ENCODE measurements around the gene RBM20. TPM values are rescaled to one million over a fixed set of nuclear protein-coding genes. Genes with fewer than 3 reads are reported as not detected.
A peak's percentile ranks its signal among the peaks of the same experiment; 100 is the strongest.
"Not testable (repeated sequence)": the region's sequence is repeated elsewhere in the genome, so short reads cannot be mapped to it uniquely, and the experiment has no call there.

Gene RBM20
- under 1 TPM in 1 of 2 experiments, not detected in 1; 0.03 TPM for total RNA-seq

DNA sequence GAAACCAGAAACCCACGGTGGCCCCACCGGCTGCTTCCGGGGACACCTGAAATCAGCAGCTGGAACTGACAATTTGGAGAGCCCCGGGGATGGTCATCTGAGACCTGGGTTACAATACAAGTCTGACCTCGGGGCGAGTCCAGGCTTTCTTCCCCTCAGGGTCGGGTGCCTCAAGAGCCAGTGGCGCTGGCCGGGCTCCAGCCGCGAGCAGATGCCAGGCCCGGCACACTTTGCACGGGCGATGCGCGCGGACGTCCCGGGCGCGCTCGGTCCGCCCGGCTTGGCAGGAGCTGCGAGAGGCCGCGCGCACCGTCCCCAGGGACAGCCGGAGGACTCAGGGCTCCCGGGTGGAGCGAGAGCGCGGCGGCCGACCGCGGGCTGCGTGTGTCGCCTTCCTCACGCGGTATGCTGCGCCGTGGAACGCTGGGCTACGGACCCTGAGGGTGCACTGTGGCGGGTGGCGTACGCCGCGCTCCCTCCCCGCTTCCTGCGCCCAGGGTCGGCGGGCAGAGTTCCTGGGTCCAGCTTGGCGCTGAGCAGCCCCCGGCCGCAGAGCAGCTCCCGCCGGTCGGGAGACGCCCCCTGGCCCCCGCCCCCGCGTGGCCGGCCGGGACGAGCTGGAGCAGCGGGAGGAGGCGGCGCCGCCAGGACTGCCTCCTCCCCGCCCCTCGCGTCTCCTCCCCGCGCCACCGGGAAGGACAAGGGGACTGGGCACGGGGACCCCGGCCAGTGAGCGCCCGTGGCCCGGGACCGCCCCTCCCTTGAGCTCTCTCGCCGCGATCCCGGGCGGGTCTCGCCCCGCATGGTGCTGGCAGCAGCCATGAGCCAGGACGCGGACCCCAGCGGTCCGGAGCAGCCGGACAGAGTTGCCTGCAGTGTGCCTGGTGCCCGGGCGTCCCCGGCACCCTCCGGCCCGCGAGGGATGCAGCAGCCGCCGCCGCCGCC is at the start of gene RBM20:
Gene RBM20 (plus strand): TSS at position 684 of the 945 bp plus-strand sequence. CDS start 119 bp downstream, at position 803.
- peak within 1 kb of the TSS; percentile 66 for H3K4me3 Mint-ChIP-seq
- DNase-seq (peak; percentile 32), ATAC-seq (peak; percentile 73)
- peaks cover 33% of the 10 kb centered on the region for H3K4me1 Mint-ChIP-seq (ENCODE audit: low read depth)
- no peaks in the 10 kb centered on the region for H3K36me3 Mint-ChIP-seq (ENCODE audit: low read depth)
- peaks cover 56% of the 10 kb centered on the region for H3K27me3 Mint-ChIP-seq (ENCODE audit: low read depth)
- ChIA-PET POLR2A (no interaction called here), CTCF (interaction anchor here (1.0 to 4.1 kb wide), 2 partner anchors 29 to 37 kb away, joined by 3 to 23 read pairs; no protein-coding TSS in a partner anchor)
- no peak within 1 kb of the TSS for H3K27ac Mint-ChIP-seq
- H3K9me3 Mint-ChIP-seq (ENCODE audit: insufficient read depth): no peaks in the 10 kb centered on the region

GRCh38 chr10:110597476-110597875 is 46.7 kb upstream of the RBM20 start:
- CTCF ChIA-PET: interaction anchor here (2.3 to 8.4 kb wide), 2 partner anchors 13 to 292 kb away, joined by 12 to 64 read pairs; partner anchors contain the start of gene SMNDC1
- no peak for ATAC-seq
- no peak for DNase-seq
- Mint-ChIP-seq H3K36me3 (ENCODE audit: low read depth) (peaks cover 54% of the 10 kb centered on the region), H3K27me3 (ENCODE audit: low read depth) (no peaks in the 10 kb centered on the region), H3K9me3 (ENCODE audit: insufficient read depth) (no peaks in the 10 kb centered on the region), H3K4me3 (no peak overlapping the region), H3K27ac (no peak overlapping the region), H3K4me1 (ENCODE audit: low read depth) (no peaks in the 10 kb centered on the region)
- POLR2A ChIA-PET: no interaction called here

DNA sequence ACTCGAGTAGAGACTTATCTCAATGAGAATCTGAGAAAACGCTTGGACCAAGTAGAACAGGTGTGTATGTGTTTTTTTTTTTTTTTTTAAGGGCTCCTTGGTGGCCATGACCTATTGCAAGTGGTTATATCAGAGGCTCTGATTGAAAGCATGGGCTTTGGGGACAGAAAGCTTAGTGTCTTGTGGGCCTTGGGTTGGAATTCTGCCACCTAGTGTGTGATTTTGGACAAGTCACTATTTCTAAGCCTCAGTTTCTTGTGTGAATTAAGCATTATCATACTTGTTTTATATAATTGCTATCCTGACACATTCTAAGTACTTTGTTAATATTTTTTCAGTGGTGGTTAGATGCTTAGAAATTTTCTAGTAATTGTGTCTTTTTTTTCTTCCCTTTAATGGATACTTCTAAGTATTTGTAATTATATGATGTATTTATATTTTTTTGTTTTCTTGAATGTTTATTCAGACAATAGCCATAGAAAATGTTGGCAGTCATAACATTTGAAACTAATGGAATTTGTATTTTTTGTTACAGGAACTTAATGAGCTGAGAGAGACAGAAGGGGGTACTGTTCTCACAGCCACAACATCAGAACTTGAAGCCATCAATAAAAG is 43.5 kb upstream of the RBM20 start:
- H3K9me3 Mint-ChIP-seq (ENCODE audit: insufficient read depth): no peaks in the 10 kb centered on the region
- no peak overlapping the region for H3K4me3 Mint-ChIP-seq
- ATAC-seq: peak; percentile 67
- H3K36me3 Mint-ChIP-seq (ENCODE audit: low read depth): peaks cover 59% of the 10 kb centered on the region
- no peak overlapping the region for H3K27ac Mint-ChIP-seq
- peak; percentile 64 for DNase-seq
- no peaks in the 10 kb centered on the region for H3K4me1 Mint-ChIP-seq (ENCODE audit: low read depth)
- ChIA-PET POLR2A (no interaction called here), CTCF (interaction anchor here (0.6 to 8.4 kb wide), 23 partner anchors 8 to 741 kb away, joined by 3 to 64 read pairs (median 4); partner anchors contain the start of gene SMNDC1)
- no peaks in the 10 kb centered on the region for H3K27me3 Mint-ChIP-seq (ENCODE audit: low read depth)

DNA sequence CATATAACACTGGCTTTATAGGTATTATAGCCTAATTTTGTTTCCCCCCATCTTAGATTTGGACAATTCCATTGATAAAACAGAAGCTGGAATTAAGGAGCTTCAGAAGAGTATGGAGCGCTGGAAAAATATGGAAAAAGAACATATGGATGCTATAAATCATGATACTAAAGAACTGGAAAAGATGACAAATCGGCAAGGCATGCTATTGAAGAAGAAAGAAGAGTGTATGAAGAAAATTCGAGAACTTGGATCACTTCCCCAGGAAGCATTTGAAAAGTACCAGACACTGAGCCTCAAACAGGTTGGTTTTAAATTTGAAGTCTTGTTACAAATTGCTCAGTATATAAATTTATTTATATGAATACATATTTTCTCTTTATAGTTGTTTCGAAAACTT is 42.6 kb upstream of the RBM20 start:
- ChIA-PET CTCF (interaction anchor here (1.1 to 8.4 kb wide), 3 partner anchors 9 to 296 kb away, joined by 5 to 64 read pairs (median 14); partner anchors contain the start of gene SMNDC1), POLR2A (no interaction called here)
- no peaks in the 10 kb centered on the region for H3K4me1 Mint-ChIP-seq (ENCODE audit: low read depth)
- no peaks in the 10 kb centered on the region for H3K9me3 Mint-ChIP-seq (ENCODE audit: insufficient read depth)
- H3K4me3 Mint-ChIP-seq: no peak overlapping the region
- no peak for ATAC-seq
- H3K36me3 Mint-ChIP-seq (ENCODE audit: low read depth): peaks cover 56% of the 10 kb centered on the region
- no peaks in the 10 kb centered on the region for H3K27me3 Mint-ChIP-seq (ENCODE audit: low read depth)
- no peak overlapping the region for H3K27ac Mint-ChIP-seq
- DNase-seq: no peak

GRCh38 chr10:110608087-110608486 is 36.0 kb upstream of the RBM20 start:
- Mint-ChIP-seq H3K27ac (no peak overlapping the region), H3K4me3 (no peak overlapping the region), H3K36me3 (ENCODE audit: low read depth) (peaks cover 19% of the 10 kb centered on the region), H3K4me1 (ENCODE audit: low read depth) (peaks cover 28% of the 10 kb centered on the region), H3K9me3 (ENCODE audit: insufficient read depth) (no peaks in the 10 kb centered on the region), H3K27me3 (ENCODE audit: low read depth) (no peaks in the 10 kb centered on the region)
- no peak for ATAC-seq
- DNase-seq: no peak
- ChIA-PET POLR2A (no interaction called here), CTCF (interaction anchor here (0.7 to 2.7 kb wide), 16 partner anchors 8 to 1148 kb away, joined by 3 to 26 read pairs (median 4); no protein-coding TSS in a partner anchor)

- no peaks in the 10 kb centered on the region for H3K27me3 Mint-ChIP-seq (ENCODE audit: low read depth)
- ATAC-seq (no peak), DNase-seq (no peak)
- POLR2A ChIA-PET: no interaction called here
- peaks cover 9% of the 10 kb centered on the region for H3K36me3 Mint-ChIP-seq (ENCODE audit: low read depth)
- no peak overlapping the region for H3K27ac Mint-ChIP-seq
- peaks cover 35% of the 10 kb centered on the region for H3K4me1 Mint-ChIP-seq (ENCODE audit: low read depth)
- no peaks in the 10 kb centered on the region for H3K9me3 Mint-ChIP-seq (ENCODE audit: insufficient read depth)
- CTCF ChIA-PET: interaction anchor here (1.3 to 2.7 kb wide), 6 partner anchors 10 to 193 kb away, joined by 4 to 26 read pairs (median 7); no protein-coding TSS in a partner anchor
- no peak overlapping the region for H3K4me3 Mint-ChIP-seq
Observed at GRCh38 chr10:110609605-110610004, 34.5 kb upstream of the RBM20 start.

GRCh38 chr10:110610308-110610774 is 33.8 kb upstream of the RBM20 start:
- ChIA-PET CTCF (interaction anchor here (0.7 to 3.5 kb wide), 35 partner anchors 9 to 467 kb away, joined by 3 to 42 read pairs (median 4); partner anchors contain the start of genes ADRA2A and SMNDC1), POLR2A (interaction anchor here (0.9 kb wide), 1 partner anchor 11 kb away, joined by 3 read pairs; no protein-coding TSS in a partner anchor)
- DNase-seq: peak; percentile 71
- H3K27ac Mint-ChIP-seq: no peak overlapping the region
- ATAC-seq: peak; percentile 60
- peaks cover 2% of the 10 kb centered on the region for H3K36me3 Mint-ChIP-seq (ENCODE audit: low read depth)
- H3K27me3 Mint-ChIP-seq (ENCODE audit: low read depth): no peaks in the 10 kb centered on the region
- no peaks in the 10 kb centered on the region for H3K9me3 Mint-ChIP-seq (ENCODE audit: insufficient read depth)
- no peak overlapping the region for H3K4me3 Mint-ChIP-seq
- peaks cover 39% of the 10 kb centered on the region for H3K4me1 Mint-ChIP-seq (ENCODE audit: low read depth)

DNA sequence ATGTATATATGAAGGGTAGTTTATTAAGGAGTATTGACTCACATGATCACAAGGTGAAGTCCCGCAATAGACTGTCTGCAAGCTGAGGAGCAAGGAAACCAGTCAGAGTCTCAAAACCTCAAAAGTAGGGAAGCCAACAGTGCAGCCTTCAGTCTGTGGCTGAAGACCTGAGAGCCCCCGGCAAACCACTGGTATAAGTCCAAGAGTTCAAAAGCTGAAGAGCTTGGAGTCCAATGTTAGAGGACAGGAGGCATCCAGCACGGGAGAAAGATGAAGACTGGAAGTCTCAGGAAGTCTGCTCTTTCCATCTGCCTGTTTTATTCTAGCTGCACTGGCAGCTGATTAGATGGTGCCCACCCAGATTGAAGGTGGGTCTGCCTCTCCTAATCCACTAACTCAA is 33.4 kb upstream of the RBM20 start:
- ChIA-PET POLR2A (interaction anchor here (0.9 kb wide), 1 partner anchor 12 kb away, joined by 3 read pairs; no protein-coding TSS in a partner anchor), CTCF (interaction anchor here (0.7 to 3.5 kb wide), 36 partner anchors 9 to 1526 kb away, joined by 3 to 42 read pairs (median 4); partner anchors contain the start of genes ADRA2A and SMNDC1)
- not testable (repeated sequence) for H3K4me3 Mint-ChIP-seq; H3K9me3 Mint-ChIP-seq (ENCODE audit: insufficient read depth); DNase-seq; H3K36me3 Mint-ChIP-seq (ENCODE audit: low read depth); H3K27ac Mint-ChIP-seq; ATAC-seq; H3K27me3 Mint-ChIP-seq (ENCODE audit: low read depth)
- peaks cover 43% of the 10 kb centered on the region for H3K4me1 Mint-ChIP-seq (ENCODE audit: low read depth)

GRCh38 chr10:110612087-110612486 is 32.0 kb upstream of the RBM20 start:
- Mint-ChIP-seq H3K9me3 (ENCODE audit: insufficient read depth) (no peaks in the 10 kb centered on the region), H3K27me3 (ENCODE audit: low read depth) (no peaks in the 10 kb centered on the region), H3K36me3 (ENCODE audit: low read depth) (peaks cover 2% of the 10 kb centered on the region), H3K4me1 (ENCODE audit: low read depth) (peaks cover 48% of the 10 kb centered on the region), H3K27ac (no peak overlapping the region), H3K4me3 (no peak overlapping the region)
- ChIA-PET POLR2A (no interaction called here), CTCF (interaction anchor here (1.0 to 3.5 kb wide), 14 partner anchors 8 to 1525 kb away, joined by 3 to 42 read pairs (median 4); partner anchors contain the start of genes ADRA2A, BBIP1 and SHOC2)
- DNase-seq (no peak), ATAC-seq (peak; percentile 34)

- peaks cover 53% of the 10 kb centered on the region for H3K4me1 Mint-ChIP-seq (ENCODE audit: low read depth)
- peaks cover 2% of the 10 kb centered on the region for H3K36me3 Mint-ChIP-seq (ENCODE audit: low read depth)
- ATAC-seq (no peak), DNase-seq (no peak)
- no peaks in the 10 kb centered on the region for H3K9me3 Mint-ChIP-seq (ENCODE audit: insufficient read depth)
- H3K27me3 Mint-ChIP-seq (ENCODE audit: low read depth): no peaks in the 10 kb centered on the region
- no peak overlapping the region for H3K4me3 Mint-ChIP-seq
- no peak overlapping the region for H3K27ac Mint-ChIP-seq
- CTCF ChIA-PET: interaction anchor here (1.0 to 3.5 kb wide), 8 partner anchors 8 to 306 kb away, joined by 3 to 42 read pairs (median 4); partner anchors contain the start of genes BBIP1 and SHOC2
- POLR2A ChIA-PET: no interaction called here
Observed at GRCh38 chr10:110612629-110613028, 31.5 kb upstream of the RBM20 start.

DNA sequence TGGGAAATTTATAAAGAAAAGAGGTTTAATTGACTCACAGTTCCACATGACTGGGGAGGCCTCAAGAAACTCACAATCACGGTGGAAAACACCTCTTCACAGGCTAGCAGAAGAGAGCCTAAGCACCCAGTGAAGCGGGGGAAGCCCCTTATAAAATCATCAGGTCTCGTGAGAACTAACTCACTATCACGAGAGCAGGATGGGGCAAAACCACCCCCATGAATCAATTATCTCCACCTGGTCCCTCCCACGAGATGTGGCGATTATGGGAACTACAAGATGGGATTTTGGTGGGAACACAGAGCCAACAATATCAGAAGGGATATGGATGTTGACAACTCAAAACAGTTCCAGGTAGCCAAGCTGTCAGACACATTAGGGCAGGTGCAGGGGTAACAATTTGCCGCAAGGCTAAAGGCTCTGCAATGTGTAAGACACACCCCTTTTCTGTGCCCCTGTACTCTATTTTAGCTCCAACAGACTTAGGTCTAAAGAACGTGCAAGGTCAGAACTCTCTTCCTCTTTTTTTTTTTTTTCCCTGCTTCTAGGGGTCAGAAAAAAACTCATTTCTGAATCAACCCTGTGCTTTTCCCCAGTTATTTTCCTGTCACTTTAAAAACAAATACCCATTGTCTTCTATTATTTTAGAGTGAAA is 30.7 kb upstream of the RBM20 start:
- DNase-seq: no peak
- peaks cover 2% of the 10 kb centered on the region for H3K36me3 Mint-ChIP-seq (ENCODE audit: low read depth)
- H3K27ac Mint-ChIP-seq: no peak overlapping the region
- ATAC-seq: no peak
- no peaks in the 10 kb centered on the region for H3K27me3 Mint-ChIP-seq (ENCODE audit: low read depth)
- no peaks in the 10 kb centered on the region for H3K9me3 Mint-ChIP-seq (ENCODE audit: insufficient read depth)
- ChIA-PET CTCF (interaction anchor here (1.2 to 3.5 kb wide), 3 partner anchors 59 to 68 kb away, joined by 4 to 27 read pairs (median 14); no protein-coding TSS in a partner anchor), POLR2A (no interaction called here)
- H3K4me3 Mint-ChIP-seq: no peak overlapping the region
- H3K4me1 Mint-ChIP-seq (ENCODE audit: low read depth): peaks cover 61% of the 10 kb centered on the region

Data from activated CD8-positive, alpha-beta T cell treated with anti-CD3 and anti-CD28 coated beads, Interleukin-2, amount 10 ng/mL, durations not matched to agents 7 days and 5 days (primary cell).